Esophagus (tissue), 2 donors: ENCODE measurements around the gene SLC33A1. TPM values are rescaled to one million over a fixed set of nuclear protein-coding genes. Genes with fewer than 3 reads are reported as not detected.
"Not testable (repeated sequence)": the region's sequence is repeated elsewhere in the genome, so short reads cannot be mapped to it uniquely, and the experiment has no call there.

Experiments used
- H3K27ac ChIP-seq, 2 donors: one replicate each; pipeline ENCODE4 v1.5.1; 2013; ENCODE audit warnings: low read depth in 2 of 2, mild to moderate bottlenecking in 2 of 2, inconsistent platforms in 1 of 2, low read length in 1 of 2, moderate library complexity in 1 of 2
- H3K27me3 ChIP-seq, 2 donors: one replicate each; pipeline ENCODE4 v1.6.1; 2013; ENCODE audit warnings: low read length in 2 of 2, control low read depth in 1 of 2, mild to moderate bottlenecking in 1 of 2; ENCODE audit not compliant: insufficient read depth in 2 of 2, control insufficient read depth in 1 of 2
- H3K36me3 ChIP-seq, 2 donors: one replicate each; pipeline ENCODE4 v1.6.1; 2013; ENCODE audit warnings: low read length in 1 of 2; ENCODE audit not compliant: control insufficient read depth in 2 of 2, insufficient read depth in 2 of 2
- H3K4me1 ChIP-seq, 2 donors: one replicate each; pipeline ENCODE4 v1.6.1; 2013; ENCODE audit warnings: low read length in 1 of 2; ENCODE audit not compliant: control insufficient read depth in 2 of 2, insufficient read depth in 2 of 2
- H3K4me3 ChIP-seq, 2 donors: one replicate each; pipeline ENCODE4 v1.5.1; 2013; ENCODE audit warnings: low read length in 2 of 2, mild to moderate bottlenecking in 2 of 2, low read depth in 1 of 2, moderate library complexity in 1 of 2
- H3K9me3 ChIP-seq, 2 donors: one replicate each; pipeline ENCODE4 v1.6.1; 2013; ENCODE audit warnings: mild to moderate bottlenecking in 2 of 2, low read depth in 1 of 2, low read length in 1 of 2, moderate library complexity in 1 of 2; ENCODE audit not compliant: control insufficient read depth in 2 of 2, insufficient read depth in 1 of 2
- WGBS, 2 donors: extraction: QIAGEN DNeasy Blood & Tissue Kit; methylation state at CpG; one replicate each; pipeline ENCODE4 v1.1.7; 2013; 5-methylcytosine and 5-hydroxymethylcytosine counted together
- polyA plus RNA-seq, 2 donors: library from polyadenylated mRNA; stranded (reverse); fragments of 200-250 nt; gene quantifications; one replicate each; pipeline ENCODE4 v1.2.3, GENCODE V29; 2013
- donor health status: healthy with polysubstance abuse.
- donor health status: Bipolar disorder and iron deficiency.

SLC33A1 gene
- polyA plus RNA-seq, 2 donors, result 4.1 to 7.1 TPM

DNA sequence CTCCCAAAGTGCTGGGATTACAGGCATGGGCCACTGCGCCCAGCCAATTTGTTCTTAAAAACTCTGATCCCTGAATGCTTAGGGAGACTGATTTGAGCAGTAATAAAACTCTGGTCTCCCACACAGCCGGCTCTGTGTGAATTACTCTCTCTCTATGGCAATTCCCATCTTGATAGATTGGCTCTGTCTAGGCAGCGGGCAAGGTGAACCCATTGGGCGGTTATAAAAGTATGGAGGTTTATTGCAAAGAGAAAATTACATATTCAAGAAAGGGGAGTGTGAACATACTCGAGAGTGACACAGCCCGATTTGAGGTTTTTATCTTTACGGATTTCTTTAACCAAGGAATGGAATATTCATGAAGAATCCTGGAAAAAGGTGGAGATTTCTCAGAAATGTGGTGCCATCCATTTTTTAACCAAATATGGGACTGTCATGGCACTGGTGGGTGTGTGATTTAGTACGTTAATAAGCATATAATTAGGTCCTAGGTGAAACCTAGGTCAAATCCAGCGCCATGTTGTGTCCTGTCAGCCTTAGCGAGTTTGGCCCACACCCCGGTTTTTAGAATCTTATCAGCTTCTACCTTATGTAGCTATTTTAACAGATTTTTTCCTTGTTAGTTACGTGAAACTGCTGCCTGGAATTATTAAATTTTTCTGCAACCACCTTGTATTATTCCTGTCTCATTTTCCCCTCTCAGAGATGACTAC lies 9.0 kb upstream of the SLC33A1 start:
- Histone ChIP-seq H3K27me3 (no peaks in the 10 kb centered on the region), H3K27ac (no peak overlapping the region), H3K4me1 (no peaks in the 10 kb centered on the region), H3K4me3 (no peak overlapping the region), H3K9me3 (no peaks in the 10 kb centered on the region), H3K36me3 (no peaks in the 10 kb centered on the region)
- WGBS, 2 donors, result 81 to 90% methylated on average over 12 of the region's 12 CpGs

- not testable (repeated sequence) for H3K9me3 ChIP-seq, H3K4me3 ChIP-seq, H3K36me3 ChIP-seq, H3K4me1 ChIP-seq, H3K27ac ChIP-seq, H3K27me3 ChIP-seq
- 78 to 82% methylated on average over 12 of the region's 12 CpGs for WGBS, 2 donors
Observed at GRCh38 chr3:155862290-155862982, 8.2 kb upstream of the SLC33A1 start.

DNA sequence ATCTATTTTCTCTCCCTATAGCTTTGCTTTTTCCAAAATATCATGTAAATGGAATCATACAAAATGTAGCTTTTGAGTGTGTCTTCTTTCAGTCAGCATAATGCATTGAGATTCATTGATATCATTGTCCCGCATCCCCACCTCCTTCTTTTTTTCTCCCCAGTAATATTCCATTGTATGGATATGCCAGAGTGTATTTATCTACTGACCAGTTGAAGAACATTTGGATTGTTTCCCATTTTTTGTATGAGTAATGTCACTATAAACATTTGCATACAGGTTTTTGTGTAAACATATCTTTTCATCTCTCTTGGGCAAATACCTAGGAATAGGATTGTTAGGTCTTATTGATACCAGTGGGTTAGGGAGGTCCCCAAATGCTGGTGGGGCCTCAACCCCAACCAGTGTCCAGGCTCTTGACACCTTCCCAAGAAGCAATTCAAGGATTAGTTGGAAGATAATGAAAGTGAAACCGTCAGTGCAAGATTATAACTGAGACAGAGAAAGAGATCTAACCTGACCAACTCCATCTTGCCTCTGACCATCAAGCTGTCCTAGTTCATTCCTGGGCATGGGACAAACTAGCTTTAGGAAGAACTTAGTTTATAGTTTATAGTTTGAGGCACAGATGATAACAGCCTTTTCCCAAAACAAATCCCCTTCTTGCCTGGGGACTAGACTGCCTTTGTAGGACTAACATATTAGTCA lies 7.4 kb upstream of the SLC33A1 start:
- Histone ChIP-seq H3K27ac (no peak overlapping the region), H3K27me3 (no peaks in the 10 kb centered on the region), H3K36me3 (no peaks in the 10 kb centered on the region), H3K9me3 (no peaks in the 10 kb centered on the region), H3K4me1 (no peaks in the 10 kb centered on the region), H3K4me3 (no peak overlapping the region)
- 76 to 92% methylated on average over 2 of the region's 2 CpGs for WGBS, 2 donors

- not testable (repeated sequence) for H3K9me3 ChIP-seq, H3K4me3 ChIP-seq, H3K4me1 ChIP-seq, H3K36me3 ChIP-seq, H3K27me3 ChIP-seq, H3K27ac ChIP-seq
- 78 to 90% methylated on average over 5 of the region's 5 CpGs for WGBS, 2 donors
Observed at GRCh38 chr3:155860424-155860823, 6.2 kb upstream of the SLC33A1 start.

GRCh38 chr3:155859859-155860258 lies 5.6 kb upstream of the SLC33A1 start:
- Histone ChIP-seq H3K27me3 (no peaks in the 10 kb centered on the region), H3K36me3 (no peaks in the 10 kb centered on the region), H3K9me3 (no peaks in the 10 kb centered on the region), H3K4me1 (no peaks in the 10 kb centered on the region), H3K4me3 (no peak overlapping the region), H3K27ac (no peak overlapping the region)
- WGBS, 2 donors, result 9% methylated on average over 2 of the region's 2 CpGs

DNA sequence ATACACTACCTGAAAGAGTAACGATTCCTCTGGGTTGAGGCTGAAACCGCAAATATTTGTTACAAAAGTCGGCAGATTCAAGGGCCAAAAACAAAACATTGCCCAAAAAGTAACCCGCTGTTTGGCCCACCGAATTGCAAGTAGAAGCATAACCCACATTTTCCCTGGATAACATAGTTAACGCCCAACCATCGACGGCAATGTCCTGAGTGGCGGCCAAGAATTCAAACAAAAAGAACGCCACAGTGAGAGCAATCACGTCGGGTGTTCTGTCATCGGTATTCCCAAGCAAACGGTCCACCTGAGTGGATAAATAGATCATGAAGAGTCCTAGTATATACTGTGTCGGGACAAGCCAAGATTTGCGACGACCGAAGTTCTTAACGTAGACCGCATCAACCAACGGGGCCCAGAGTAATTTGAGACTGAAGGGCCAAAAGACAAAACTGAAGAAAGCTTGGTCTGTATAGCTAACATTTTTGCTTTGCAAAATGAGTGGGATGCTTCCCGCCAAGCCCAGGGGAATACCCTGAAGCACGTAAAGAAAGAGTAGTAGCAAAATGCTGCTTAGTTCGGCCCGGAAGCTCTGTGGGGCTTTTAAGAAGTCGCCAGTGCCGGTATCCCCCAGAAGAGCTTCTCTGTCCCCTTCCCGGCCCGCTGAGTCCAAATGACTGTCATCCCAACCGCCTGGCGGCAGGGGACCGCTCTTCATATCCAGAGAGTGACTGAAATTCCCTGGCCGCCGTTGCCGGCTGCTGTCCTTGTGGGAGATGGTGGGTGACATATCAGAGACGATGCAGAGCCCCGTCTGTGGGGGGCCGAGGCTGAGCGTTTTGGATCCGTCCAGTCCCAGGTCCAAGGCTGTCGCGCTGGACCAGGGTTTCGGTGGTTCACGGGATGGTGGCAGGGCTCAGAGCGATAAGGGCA lies 750 bp downstream of the SLC33A1 start:
- H3K36me3 ChIP-seq, result no peaks in the 10 kb centered on the region
- H3K9me3 ChIP-seq, result no peaks in the 10 kb centered on the region
- 1% methylated on average over 45 of the region's 45 CpGs for WGBS, 2 donors
- H3K4me3 ChIP-seq, result peak overlapping the region; percentile 84 to 98
- peak overlapping the region; percentile 87 to 97 for H3K27ac ChIP-seq
- H3K27me3 ChIP-seq, result no peaks in the 10 kb centered on the region
- H3K4me1 ChIP-seq, result peaks cover 0 to 3% of the 10 kb centered on the region in 2 donors

GRCh38 chr3:155852341-155852740 lies 1.9 kb downstream of the SLC33A1 start:
- H3K4me1 ChIP-seq, result peaks cover 0 to 3% of the 10 kb centered on the region in 2 donors
- H3K27ac ChIP-seq, result no peak overlapping the region
- WGBS, 2 donors, result 23 to 33% methylated on average over 2 of the region's 2 CpGs
- no peaks in the 10 kb centered on the region for H3K36me3 ChIP-seq
- peak overlapping the region in 1 of 2 donors; percentile 98 for H3K4me3 ChIP-seq
- H3K9me3 ChIP-seq, result no peaks in the 10 kb centered on the region
- no peaks in the 10 kb centered on the region for H3K27me3 ChIP-seq

DNA sequence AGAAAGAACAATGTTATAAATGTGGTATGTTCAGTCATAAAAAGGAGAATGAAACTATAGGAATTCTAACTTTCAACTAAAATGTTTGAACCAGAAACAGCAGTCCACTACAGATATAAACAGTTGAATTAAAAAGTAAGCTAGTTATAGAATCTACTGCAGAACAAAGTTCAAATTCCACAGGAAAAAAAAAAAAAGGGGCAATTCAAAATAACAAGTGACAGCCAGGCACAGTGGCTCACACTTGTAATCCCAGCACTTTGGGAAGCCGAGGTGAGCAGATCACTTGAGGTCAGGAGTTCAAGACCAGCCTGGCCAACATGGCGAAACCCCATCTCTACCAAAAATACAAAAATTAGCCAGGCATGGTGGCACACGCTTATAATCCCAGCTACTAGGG lies 4.8 kb downstream of the SLC33A1 start:
- not testable (repeated sequence) for H3K4me3 ChIP-seq, H3K27ac ChIP-seq, H3K27me3 ChIP-seq, H3K36me3 ChIP-seq, H3K9me3 ChIP-seq, H3K4me1 ChIP-seq
- 70 to 83% methylated on average over 3 of the region's 3 CpGs for WGBS, 2 donors

- Histone ChIP-seq H3K27ac (no peak overlapping the region), H3K27me3 (no peaks in the 10 kb centered on the region), H3K4me1 (peaks cover 0 to 3% of the 10 kb centered on the region in 2 donors), H3K4me3 (no peak overlapping the region), H3K36me3 (no peaks in the 10 kb centered on the region), H3K9me3 (no peaks in the 10 kb centered on the region)
- WGBS, 2 donors, result 90 to 96% methylated on average over 3 of the region's 3 CpGs
Observed at GRCh38 chr3:155847993-155848392, 6.2 kb downstream of the SLC33A1 start.
